ENCODE data around the gene AEBP1.

Gene AEBP1

DNA sequence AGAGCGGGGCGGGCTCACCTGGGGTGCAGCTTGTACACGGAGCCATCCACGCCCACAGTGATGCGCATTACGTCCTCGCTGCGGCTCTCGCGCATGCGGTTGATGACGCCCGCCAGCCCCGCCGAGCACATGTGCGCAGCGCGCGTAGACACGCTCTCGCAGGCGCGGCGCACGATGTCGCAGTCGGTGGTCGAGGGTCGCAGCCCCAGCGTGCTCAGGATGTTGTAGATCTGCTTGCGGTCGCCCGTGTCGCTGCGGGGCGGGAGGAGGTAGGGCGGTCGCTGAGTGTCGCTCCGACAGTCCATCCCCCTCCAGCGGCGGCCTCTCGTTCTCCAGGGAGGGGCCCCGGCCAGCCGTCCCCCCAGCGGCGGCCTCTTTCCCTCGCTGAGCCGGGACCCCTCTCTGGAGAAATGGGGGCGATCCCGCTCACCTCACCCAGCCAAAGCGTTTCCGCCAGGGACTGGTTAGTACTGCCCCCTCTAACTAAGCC is 41.4 kb downstream of the AEBP1 start:
- DNase-seq = peak; percentile 28

DNA sequence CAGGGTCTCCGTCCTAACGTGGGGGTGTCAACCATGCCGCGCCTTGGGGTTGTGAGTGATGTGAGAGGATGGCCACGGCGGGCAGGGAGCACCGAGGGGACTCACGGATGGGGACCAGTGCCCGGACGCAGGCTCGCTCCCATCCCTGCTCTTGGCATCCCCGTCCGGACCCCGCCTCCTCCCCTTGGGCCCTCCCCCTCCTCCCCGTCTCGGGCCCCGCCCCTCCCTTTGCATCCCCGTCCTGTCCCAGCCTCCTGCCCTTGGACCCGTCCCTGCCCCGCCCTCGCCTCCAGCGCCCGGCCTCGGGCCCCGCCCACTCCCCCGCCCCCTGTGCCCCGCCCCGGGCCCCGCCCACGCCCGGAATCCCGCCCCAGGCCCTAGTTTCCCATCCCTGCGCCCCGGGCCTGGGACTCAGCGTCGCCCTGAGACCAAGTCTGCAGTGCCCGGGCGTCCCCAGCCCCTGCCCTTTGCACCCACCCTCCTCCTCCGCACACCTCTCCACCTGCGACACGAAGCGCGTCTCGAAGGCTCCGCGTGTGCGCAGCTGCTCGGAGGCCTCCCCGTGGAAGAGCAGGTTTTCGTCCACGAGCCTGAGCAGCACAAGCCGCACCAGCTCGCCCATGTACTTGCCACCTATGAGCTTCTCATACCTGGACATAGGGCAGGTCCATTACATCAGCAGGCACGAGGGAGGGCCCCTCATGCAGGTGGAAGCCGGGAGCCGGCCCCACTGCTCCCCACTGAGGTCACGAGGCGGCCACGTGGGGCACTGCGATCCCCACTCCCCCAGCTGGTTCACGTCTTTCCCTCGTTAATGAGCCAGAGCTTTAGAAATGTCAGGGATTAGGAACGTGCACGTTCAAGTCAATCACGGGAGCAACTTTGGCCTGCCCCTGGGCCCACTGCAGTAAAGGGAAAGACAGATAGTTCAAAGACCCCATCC is 42.1 kb downstream of the AEBP1 start:
- peak; percentile 64 for DNase-seq

DNA sequence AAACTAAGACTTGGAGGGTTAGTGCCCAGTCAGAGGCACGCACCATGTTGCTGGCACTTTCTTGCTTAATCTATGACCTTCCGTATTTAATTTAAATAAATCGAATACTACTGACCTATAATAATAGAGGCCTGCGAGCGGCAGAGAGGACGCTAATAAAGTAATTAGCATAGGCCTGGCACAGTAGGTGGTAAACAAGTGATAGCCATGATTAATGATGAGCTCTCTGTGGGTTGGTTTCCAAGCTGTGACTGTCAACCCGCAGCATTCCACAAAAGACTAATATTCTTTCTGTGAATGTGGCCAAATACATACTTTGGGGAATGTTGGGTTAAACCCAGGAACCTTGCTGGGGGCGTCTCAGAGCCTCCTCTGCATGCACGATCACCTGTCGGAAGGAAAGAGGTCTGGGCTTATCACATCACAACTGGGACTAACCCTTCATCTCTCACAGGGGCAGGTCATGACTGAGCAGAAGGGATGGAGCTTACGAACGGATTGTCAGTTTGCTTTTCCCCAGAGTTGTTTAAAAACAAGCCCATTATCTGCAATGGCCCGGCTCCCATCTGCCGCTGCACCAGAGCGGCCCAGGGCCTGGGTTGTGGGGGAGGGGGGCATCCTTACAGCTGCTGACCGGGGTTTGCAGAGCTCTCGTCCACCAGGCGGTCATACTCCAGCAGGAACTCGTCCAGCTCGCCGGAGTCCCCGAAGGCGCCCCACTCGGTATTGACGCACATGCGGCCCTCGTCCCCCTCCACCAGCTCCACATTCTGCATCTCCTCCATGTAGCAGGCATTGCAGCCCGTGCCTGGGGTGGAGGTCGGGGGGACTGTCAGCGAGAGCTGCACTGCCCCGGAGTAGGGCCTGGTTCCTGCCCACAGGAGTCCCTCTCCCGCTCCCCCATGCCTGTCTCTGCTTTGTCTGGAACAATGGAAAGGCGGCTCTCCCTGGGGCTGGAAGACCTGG is 43.2 kb downstream of the AEBP1 start:
- peak; percentile 24 for DNase-seq

DNA sequence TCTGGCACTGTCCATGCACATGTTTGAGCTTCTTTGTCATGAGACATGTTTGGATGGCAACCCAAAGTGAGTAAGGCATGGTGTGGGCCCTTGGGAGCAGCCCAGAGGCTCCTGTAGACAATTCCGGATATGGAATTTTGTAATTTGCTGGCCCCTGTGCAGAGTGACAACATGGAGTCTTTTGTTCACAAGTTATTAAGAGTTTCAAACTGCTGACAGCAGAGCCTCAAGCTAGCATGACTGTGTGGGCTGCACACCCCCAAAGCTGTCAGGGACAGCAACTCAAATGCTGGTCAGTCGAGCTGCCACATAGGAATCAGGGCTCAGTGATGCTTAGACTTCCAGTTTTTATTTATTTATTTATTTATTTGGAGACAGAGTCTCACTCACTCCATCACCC is 44.0 kb downstream of the AEBP1 start:
- no peak for DNase-seq

DNA sequence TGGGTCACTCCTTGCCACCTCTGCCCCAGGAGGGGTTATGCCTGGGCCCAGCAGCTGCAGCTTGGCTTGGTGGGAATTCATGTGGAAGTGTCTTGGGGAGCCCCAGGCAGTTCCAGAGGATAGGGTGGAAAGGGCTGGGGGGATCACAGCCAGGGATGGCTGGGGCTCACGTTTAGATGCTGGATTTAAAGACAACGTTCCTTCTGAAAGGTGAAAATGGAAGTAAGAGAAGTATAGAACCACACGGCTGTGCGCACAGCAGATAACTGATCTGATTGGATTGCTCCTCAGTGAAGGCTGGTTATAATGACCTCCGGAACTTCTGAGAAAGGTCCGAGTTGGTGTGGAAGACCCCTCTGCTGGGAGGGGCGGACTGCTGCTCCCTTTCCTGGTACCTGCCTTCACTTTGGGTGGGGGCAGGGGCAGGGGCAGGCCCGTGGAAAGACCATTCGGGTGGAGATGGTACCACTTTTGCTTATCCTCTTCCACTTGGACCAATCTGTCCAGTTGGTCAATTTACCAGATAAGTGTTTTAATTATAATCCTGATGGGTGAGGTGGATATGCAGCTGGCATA is 44.9 kb downstream of the AEBP1 start:
- no peak for DNase-seq

DNA sequence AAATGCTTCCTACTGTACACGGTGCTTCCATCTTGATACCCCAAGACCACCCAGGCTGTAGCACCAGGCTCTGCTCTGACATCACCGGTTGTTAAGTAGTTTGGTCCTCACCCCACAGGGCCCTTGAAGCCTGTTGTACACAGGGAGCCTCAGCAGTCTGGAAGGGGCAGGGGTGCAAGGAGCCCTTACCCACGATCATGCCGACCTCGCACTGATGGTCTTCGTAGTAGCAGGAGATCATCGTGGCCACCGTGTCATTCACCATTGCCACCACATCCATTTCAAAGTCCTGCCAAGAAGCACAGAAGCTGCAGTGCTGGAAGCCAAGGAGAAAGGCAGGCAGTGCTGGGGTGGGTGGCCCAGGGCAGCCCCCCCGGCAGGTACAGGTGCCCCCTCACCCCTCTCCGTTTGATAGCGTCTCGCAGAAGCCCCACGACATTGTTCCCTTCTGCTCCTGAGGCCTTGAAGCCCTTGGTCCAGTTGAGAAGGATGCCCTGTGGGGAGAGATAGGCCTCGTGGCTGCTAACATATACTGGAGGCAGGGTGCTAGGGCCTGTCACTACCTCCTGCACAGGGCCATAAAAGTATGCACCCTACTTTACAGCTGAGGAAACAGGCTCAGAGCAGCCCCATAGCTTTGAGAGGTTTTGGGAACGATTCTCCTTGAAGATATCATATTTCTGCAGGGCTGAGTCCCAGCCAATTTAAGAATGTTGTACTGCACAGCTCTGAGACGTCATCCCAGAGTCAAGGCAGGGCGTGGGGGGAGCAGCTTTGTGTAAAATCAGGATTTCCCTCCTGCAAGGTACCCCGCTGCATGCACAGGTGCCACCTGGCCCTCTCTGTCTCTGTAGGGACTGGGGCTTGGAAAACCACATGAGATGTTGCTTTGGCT is 45.7 kb downstream of the AEBP1 start:
- DNase-seq = no peak

DNA sequence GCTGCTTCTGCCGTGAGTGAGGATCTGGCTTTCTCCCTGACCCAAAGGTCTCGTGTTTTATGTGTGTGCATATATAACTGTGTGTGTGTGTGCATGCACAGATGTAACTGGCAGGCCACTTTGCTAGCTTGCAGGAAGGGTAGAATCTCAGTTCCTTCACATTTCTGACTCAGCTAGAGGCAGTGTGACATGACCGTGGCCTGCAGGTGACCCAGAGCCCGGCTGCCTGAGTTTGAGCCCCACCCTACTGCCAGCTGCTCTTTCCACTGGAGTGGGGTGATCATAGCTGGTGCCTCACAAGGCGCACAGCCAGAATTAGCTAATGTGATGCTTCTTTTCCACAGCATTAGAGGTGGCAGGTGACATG is 46.3 kb downstream of the AEBP1 start:
- DNase-seq = no peak

DNA sequence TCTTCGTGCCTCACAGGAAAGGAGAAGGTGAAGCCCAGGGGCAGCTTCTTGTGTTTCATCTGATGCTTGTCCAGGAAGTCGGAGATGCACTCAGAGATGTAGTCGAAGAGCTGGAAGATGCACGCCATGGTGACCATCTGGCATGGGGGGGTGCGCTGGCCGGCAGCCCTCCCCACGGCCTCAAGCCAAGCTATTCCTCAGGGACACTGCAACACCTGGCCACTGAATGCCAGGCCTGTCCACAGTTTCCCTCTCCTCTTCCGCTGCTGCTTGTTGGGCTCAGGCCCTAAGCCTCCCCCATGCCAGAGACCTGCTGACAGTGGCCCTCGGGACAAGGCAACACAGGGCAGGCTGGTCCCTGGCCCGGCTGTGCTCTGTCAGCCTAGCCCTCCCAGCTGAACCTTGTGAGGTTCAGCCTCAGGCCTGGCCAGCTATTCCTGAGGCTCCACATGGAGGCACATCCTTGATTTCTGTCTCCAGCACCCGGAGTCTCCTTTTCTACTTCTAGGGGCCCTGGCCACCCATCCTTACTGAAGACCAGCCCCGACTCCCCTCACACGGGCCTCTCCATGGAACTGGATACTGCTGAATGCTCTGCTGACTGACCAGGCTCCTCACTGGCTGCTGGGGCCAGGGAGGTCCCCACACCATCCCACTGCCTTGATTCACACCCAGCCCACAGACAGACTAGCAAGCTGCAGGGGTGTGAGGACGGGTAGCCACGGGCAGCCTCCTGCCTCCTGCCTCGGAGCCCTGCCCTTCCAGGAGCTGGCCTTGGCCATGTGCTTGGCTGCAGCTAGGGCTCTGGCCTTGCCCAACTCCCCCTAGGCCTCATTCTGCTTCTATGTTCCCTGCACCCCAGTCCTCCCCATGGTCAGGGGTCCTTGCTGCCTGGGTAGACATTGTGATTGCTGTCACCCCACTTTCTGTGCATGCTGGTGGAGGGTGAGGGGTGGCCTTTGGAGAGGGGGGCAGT is 47.1 kb downstream of the AEBP1 start:
- DNase-seq = no peak

DNA sequence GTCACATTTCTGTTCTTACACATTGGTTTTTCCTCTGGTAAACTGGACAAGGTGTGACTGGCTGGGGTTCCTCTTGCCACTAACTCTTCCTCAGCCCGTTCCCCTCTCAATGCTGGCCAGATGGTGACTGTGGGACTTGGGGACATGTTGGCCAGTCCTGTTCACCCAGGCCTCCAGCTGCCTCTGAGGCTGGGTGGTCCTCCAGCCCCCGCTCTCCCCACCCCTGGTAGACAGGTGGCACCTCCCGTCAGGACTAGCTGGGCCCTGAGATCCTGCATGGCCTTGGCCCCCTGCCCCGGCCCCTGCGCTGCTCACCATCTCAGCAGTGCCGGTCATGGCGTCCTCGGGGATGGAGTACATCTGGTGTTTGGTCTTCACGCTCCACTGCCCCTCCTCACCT is 47.8 kb downstream of the AEBP1 start:
- no peak for DNase-seq

DNA sequence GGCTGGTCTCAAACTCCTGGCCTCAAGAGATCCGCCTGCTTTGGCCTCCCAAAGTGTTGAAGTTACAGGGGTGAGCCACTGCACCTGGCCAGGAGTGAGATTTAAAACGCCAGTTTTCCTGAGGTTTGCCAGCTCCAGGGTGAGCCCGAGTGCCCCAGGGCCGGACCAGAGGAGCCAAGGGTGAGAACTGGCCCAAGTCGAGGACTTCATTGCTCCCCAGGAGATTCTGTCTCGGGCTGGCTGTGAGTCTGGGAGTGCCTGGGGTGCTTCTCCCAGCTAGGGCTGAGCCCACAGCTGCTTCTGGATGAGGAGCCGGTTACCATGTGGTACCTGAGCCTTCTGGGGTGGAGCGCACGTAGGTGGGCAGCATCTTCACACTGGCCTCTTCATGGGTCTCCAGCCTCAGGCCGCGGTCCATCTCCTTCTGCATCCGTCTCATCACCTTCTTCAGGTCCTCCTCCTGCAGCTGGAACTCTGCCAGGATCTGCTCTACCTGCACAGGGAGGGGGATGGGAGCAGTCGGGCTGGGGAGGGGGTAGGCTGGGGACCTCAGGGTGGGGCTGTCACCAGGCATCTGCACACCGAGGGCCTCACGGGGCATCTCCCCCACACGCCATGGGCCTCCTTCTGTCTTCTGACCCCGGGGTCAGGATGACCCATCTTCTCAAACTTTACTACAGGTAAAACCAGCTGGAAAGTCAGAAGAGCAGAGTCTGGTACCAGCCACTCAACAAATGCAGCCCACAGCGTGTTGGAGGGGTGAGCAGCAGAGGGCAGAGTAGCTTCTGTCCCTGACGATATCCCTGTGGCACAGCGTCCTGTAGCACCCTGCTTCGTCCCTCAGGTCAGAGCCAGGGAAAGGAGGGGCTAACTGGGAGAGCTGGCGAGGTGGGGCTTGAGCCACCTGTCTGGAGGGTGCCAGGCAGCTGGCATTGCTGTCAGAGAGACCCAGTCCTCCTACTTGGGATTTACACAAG is 49.1 kb downstream of the AEBP1 start:
- DNase-seq = no peak

DNA sequence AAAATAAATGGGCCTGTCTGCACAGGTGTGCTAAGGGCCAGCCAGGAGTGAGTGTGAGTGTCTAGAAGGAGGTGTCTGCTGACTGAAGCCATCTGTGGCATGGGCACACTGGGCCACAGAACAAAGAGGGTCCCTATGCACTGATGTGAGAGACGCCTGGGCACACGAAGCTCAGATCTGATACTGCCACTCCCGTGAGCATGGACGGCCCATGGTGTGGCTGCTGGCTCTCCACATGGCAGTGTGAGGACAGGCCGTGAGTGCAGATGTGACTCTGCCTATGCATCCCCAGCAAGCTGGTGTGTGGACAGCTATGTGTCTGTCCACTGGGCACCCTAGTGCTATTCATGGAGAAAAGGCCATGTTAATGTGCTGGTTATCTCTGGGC is 49.8 kb downstream of the AEBP1 start:
- no peak for DNase-seq

DNA sequence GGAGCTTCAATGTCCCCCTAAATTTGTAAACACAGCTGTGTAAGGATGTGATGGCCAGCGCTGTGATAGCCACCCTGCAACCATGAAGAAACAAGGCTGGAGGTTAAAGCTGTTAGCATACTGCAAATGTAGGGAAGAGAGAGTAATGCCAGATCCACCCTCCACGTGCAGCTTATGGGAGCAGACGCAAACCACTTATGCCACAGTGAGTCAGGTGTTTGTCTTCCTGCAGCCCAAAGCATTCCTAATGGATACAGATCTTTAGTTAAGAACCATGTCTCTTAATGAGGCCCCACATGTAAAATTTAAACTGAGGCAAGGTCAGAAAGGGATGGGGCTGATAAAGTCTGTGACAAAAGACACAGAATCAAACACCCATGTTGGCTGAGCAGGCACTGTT is 50.6 kb downstream of the AEBP1 start:
- DNase-seq = no peak

DNA sequence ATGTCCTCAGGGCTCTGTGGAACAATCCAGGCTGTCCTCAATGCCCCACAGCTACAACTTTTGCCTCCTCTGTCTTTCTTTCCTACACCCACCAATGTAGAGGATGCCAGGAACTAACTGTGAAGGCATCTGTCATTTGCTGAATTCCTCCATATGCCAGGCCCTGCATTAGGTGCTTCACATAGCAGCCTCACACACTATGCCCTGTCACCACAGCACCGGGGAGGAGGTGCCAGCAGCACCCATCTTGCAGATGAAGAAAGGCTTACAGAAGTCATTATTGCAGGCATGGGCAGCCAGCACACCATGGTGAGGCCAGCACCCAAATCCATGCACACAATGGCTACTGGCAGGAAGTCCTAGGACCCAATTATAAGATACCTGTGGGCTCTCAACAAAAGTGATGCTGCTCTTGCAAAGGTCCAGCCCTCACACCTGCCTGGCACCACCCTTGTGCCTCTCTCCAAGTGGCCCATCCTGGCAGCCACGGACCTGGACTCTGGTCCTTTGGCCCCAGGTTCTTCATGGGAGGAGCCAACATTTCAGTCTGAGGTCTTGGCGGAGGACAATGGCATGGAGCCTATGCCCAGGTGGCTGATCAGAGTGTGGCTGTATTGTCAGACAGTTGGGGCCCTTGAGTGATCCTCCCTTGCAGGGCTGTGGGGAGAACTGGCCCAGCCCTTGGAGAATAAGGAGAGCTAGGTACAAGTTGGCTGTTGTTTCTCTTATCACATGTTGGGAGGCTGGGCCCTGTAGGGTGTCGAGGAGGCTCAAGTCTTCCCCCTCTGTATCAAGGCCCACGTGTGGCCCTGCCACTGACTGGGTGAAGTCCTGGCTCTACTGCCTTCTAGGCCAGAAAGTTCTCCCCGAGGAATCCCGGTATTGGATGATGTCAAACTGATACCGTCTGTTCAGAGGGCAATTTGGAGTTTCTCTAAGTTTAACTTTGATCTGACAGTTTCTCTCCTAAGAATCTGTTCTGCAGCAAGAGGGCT is 51.3 kb downstream of the AEBP1 start:
- no peak for DNase-seq

DNA sequence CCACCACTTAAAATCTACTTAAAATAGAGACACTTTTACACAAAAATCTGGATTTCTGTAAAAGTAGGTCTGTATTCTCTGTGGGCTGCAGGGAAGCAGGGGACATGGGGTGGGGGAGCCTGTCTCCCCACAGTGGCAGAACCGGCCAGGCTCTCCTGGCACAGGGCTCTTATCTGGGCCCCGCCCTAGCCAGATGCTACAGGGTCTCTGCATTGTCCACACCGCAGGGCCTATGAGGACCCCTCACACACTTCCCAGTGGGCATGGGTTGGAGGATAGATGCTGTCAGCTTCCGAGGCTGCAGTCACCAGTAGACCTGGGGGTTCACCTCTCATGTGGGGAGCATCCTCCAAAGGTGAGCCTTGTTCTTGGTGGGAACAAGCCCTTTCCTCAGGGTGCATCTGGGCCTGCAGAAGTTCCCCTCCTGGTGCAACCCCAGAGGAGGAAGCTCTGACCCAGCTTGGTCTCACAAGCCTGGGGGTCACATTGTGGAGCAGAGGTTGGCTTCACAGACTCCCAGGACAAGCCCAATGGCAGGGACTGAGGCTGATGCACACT is 52.4 kb downstream of the AEBP1 start:
- DNase-seq = no peak

DNA sequence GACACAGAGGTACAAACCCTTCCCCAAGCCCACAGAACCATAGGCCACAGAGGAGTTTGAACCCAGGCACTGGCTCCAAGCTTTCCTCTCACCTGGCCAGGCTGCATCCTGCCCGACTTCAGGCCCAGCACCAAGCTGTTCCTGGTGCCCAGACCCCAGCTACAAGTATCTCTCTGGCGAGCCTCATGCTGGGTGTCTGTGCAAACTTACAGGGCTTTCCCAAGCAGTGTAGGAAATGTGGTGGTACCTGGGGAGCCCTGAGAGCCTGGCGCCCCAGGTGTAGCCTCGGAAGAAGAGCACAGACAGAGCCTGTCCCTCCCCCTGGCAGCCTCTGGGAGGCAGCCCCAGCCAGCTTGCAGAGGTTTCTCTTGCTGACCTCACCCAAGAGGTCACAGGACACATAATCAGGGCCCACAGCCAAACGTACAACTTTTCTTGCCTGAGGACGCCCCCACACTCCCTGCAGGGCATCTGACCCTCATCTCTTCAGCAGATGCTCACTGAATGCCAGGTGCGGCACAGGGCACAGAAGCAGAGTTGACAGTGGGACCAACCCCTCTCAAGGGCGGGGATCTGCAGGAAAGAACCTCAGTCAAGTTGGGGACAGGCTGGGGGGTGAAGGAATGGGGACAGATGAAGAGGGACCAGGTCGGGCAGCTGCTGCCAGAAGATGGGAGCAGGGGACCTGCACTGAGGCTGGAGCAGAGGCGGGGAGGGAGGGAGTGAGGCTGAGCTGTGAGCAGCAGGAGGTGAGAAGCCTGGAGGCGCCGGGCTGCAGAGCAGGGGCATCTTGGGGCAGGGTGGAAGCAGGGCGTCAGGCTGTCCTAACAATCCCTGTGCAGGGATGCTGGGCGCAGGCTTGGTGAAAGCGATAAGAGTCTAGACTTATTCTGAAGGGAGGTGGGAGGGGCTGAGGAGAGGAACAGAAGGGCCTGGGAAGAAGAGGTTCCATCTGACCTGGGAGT is 53.3 kb downstream of the AEBP1 start:
- no peak for DNase-seq

DNA sequence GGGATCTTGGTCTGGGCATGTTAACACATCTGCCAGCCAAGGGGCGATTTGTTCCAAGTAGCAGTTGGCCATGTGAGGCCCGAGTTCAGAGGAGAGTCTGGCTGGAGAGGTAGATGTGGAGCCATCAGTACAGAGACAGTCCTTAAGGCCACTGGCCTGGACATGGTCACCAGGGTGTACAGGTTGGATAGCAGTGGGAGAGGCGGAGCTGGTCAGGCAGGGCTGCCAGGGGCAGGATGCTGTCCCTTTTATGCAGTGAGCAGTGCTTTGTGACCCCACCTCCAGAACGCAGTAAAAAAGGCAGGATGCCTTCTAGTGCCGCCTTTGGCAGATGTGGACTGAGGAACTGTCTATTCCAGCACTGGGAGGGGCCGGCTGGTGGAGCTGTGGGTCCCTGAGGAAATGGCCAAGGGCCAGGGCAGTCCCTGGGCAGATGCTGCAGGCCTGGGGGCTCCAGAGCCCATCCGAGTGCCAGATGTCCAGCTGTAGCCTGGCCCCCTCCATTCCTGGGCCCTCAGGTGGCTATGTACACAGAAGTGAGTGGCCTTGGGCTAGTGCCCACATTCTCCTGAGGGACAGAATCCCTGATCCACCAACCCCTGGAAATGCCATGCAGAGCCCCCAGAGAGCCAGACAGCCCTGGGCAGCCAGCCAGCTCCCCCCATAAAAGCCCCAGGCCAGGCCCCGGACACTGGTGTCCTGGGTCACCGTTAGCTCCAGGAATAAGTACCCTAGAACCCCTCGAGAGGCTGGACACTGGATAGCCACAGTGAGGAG is 54.1 kb downstream of the AEBP1 start:
- no peak for DNase-seq
